Measurements from ENCODE around the gene SEMA3G. TPM values are rescaled to one million over a fixed set of nuclear protein-coding genes. Genes with fewer than 3 reads are reported as not detected.

SEMA3G gene
- total RNA-seq, 1 experiment from 2014 or later, result 1.6 TPM

DNA sequence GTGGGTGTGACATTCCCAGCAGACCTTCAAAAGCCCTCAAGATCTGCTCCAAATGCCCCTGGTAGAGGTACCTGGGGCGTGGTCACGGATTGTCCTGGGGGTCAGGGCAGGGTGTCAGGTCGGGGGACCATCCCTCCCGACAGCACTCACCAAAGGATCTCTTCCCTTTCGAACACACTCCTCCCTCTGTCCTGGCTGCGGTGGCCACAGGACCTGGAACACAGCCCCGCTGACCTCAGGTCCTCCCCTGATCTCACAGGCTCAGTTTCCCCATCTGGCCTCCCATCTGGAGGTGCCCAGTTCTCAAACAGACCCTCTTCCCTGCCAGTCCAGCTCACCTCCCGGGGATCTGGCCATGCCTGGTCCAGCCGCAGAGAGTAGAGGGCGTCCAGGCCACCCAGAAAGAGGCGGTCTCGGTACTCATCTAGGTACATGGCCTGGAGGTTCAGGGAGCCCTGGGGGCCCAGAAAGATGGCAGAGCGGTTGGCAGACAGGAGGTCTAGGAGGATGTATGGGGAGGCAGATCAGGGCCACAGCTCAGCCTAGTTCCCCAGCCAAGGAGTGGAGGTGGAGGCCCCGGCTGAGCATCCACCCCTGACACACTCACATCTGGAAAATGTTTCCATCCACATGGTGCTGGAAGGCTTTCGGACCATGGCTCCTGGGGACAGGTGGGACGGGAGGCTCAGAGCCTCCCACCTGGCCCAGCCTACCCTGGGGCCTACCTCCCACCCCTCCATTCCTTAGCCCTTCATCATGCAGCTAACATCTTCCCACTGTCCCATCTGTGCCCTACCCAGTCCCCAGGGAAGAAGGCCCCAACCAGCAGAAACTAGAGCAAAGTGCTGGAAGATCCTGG, 2.3 kb downstream of the SEMA3G start:
- Mint-ChIP-seq H3K36me3 (no peaks in the 10 kb centered on the region), H3K27ac (peak overlapping the region; percentile 63; the same call in 1 of the 2 replicates), H3K4me1 (peaks cover 7% of the 10 kb centered on the region; the same call in 1 of the 2 replicates), H3K9me3 (no peaks in the 10 kb centered on the region), H3K27me3 (ENCODE audit: low read depth) (no peaks in the 10 kb centered on the region; the same call in 1 of the 2 replicates), H3K4me3 (no peak overlapping the region)
- ChIA-PET POLR2A (no interaction called here), CTCF (interaction anchor here (1.3 to 6.1 kb wide), 2 partner anchors 10 to 222 kb away, joined by 3 to 43 read pairs; no protein-coding TSS in a partner anchor)
- DNase-seq (ENCODE audit: low spot score) (no peak), ATAC-seq (no peak)
- TF ChIP-seq JUN (CRISPR knock-in tag; IDR thresholded peaks at IDR 0.05), result no peak
- TF ChIP-seq, protein P1, sequence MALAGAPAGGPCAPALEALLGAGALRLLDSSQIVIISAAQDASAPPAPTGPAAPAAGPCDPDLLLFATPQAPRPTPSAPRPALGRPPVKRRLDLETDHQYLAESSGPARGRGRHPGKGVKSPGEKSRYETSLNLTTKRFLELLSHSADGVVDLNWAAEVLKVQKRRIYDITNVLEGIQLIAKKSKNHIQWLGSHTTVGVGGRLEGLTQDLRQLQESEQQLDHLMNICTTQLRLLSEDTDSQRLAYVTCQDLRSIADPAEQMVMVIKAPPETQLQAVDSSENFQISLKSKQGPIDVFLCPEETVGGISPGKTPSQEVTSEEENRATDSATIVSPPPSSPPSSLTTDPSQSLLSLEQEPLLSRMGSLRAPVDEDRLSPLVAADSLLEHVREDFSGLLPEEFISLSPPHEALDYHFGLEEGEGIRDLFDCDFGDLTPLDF (CRISPR knock-in tag; IDR thresholded peaks at IDR 0.05), result no peak
- no peak for TF ChIP-seq CREB1 (CRISPR knock-in tag; IDR thresholded peaks at IDR 0.05)

DNA sequence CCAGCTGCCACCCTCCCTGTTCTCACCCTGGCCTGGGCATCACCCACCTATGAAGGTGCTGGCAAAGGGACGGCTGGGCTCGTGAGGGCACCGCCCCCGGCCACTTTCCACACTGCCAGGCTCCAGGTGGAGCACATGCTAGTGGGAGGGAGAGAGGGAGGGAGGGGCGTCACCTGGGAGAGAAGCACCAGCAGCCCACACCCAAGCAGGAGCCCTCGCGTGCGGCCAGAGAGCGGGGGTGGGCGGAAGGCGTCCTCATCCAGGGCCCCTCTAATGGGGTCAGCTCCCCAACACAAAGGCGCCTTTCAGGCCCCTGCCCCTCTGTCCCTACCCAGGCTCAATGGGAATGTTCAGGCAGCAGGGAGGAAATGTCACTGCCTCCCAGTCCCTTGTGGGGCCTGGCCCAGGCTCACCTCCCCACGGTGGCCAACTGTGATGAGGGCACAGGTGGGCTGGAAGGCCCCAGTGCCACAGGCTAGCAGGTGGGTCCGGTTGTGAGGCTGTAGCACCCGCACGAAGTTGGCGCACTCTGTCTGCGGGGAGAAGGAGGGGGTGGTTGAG, 3.1 kb downstream of the SEMA3G start:
- ChIA-PET CTCF (interaction anchor here (1.3 kb wide), 1 partner anchor 221 kb away, joined by 3 read pairs; no protein-coding TSS in a partner anchor), POLR2A (no interaction called here)
- ATAC-seq, result no peak
- Mint-ChIP-seq H3K9me3 (no peaks in the 10 kb centered on the region), H3K4me1 (peaks cover 3% of the 10 kb centered on the region; the same call in 1 of the 2 replicates), H3K36me3 (no peaks in the 10 kb centered on the region), H3K27ac (no peak overlapping the region), H3K4me3 (no peak overlapping the region), H3K27me3 (ENCODE audit: low read depth) (no peaks in the 10 kb centered on the region; the same call in 1 of the 2 replicates)
- no peak for DNase-seq (ENCODE audit: low spot score)
- TF ChIP-seq CREM (CRISPR knock-in tag; IDR thresholded peaks at IDR 0.05) (no peak), FOXK1 (CRISPR knock-in tag; IDR thresholded peaks at IDR 0.05) (no peak), ZNF263 (CRISPR knock-in tag; IDR thresholded peaks at IDR 0.05; ENCODE audit: low read depth) (no peak), NFATC4 (CRISPR knock-in tag; IDR thresholded peaks at IDR 0.05) (no peak), ZNF138 (CRISPR knock-in tag; conservative IDR thresholded peaks at IDR 0.05) (no peak), GRHL2 (CRISPR knock-in tag; IDR thresholded peaks at IDR 0.05; ENCODE audit: insufficient replicate concordance, severe bottlenecking) (no peak), ZNF317 (CRISPR knock-in tag; IDR thresholded peaks at IDR 0.05; ENCODE audit: borderline replicate concordance, low read depth) (no peak), ZNF671 (CRISPR knock-in tag; IDR thresholded peaks at IDR 0.05) (no peak), ZNF396 (CRISPR knock-in tag; IDR thresholded peaks at IDR 0.05; ENCODE audit: borderline replicate concordance) (no peak), TEAD1 (CRISPR knock-in tag; IDR thresholded peaks at IDR 0.05) (no peak), TCF7 (CRISPR knock-in tag; IDR thresholded peaks at IDR 0.05; ENCODE audit: low read depth) (no peak), SMAD3 (CRISPR knock-in tag; IDR thresholded peaks at IDR 0.05; ENCODE audit: borderline replicate concordance) (no peak), CREB1 (CRISPR knock-in tag; IDR thresholded peaks at IDR 0.05) (no peak), NR2C2 (CRISPR knock-in tag; IDR thresholded peaks at IDR 0.05) (no peak), RORB (CRISPR knock-in tag; IDR thresholded peaks at IDR 0.05) (no peak)
- TF ChIP-seq, protein P2, sequence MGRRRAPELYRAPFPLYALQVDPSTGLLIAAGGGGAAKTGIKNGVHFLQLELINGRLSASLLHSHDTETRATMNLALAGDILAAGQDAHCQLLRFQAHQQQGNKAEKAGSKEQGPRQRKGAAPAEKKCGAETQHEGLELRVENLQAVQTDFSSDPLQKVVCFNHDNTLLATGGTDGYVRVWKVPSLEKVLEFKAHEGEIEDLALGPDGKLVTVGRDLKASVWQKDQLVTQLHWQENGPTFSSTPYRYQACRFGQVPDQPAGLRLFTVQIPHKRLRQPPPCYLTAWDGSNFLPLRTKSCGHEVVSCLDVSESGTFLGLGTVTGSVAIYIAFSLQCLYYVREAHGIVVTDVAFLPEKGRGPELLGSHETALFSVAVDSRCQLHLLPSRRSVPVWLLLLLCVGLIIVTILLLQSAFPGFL (CRISPR knock-in tag; IDR thresholded peaks at IDR 0.05; ENCODE audit: borderline replicate concordance), result no peak
- TF ChIP-seq, protein P3, sequence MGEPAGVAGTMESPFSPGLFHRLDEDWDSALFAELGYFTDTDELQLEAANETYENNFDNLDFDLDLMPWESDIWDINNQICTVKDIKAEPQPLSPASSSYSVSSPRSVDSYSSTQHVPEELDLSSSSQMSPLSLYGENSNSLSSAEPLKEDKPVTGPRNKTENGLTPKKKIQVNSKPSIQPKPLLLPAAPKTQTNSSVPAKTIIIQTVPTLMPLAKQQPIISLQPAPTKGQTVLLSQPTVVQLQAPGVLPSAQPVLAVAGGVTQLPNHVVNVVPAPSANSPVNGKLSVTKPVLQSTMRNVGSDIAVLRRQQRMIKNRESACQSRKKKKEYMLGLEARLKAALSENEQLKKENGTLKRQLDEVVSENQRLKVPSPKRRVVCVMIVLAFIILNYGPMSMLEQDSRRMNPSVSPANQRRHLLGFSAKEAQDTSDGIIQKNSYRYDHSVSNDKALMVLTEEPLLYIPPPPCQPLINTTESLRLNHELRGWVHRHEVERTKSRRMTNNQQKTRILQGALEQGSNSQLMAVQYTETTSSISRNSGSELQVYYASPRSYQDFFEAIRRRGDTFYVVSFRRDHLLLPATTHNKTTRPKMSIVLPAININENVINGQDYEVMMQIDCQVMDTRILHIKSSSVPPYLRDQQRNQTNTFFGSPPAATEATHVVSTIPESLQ (CRISPR knock-in tag; IDR thresholded peaks at IDR 0.05), result no peak
- TF ChIP-seq, protein P4, sequence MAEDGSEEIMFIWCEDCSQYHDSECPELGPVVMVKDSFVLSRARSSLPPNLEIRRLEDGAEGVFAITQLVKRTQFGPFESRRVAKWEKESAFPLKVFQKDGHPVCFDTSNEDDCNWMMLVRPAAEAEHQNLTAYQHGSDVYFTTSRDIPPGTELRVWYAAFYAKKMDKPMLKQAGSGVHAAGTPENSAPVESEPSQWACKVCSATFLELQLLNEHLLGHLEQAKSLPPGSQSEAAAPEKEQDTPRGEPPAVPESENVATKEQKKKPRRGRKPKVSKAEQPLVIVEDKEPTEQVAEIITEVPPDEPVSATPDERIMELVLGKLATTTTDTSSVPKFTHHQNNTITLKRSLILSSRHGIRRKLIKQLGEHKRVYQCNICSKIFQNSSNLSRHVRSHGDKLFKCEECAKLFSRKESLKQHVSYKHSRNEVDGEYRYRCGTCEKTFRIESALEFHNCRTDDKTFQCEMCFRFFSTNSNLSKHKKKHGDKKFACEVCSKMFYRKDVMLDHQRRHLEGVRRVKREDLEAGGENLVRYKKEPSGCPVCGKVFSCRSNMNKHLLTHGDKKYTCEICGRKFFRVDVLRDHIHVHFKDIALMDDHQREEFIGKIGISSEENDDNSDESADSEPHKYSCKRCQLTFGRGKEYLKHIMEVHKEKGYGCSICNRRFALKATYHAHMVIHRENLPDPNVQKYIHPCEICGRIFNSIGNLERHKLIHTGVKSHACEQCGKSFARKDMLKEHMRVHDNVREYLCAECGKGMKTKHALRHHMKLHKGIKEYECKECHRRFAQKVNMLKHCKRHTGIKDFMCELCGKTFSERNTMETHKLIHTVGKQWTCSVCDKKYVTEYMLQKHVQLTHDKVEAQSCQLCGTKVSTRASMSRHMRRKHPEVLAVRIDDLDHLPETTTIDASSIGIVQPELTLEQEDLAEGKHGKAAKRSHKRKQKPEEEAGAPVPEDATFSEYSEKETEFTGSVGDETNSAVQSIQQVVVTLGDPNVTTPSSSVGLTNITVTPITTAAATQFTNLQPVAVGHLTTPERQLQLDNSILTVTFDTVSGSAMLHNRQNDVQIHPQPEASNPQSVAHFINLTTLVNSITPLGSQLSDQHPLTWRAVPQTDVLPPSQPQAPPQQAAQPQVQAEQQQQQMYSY (CRISPR knock-in tag; IDR thresholded peaks at IDR 0.05), result no peak
- TF ChIP-seq, protein P5, sequence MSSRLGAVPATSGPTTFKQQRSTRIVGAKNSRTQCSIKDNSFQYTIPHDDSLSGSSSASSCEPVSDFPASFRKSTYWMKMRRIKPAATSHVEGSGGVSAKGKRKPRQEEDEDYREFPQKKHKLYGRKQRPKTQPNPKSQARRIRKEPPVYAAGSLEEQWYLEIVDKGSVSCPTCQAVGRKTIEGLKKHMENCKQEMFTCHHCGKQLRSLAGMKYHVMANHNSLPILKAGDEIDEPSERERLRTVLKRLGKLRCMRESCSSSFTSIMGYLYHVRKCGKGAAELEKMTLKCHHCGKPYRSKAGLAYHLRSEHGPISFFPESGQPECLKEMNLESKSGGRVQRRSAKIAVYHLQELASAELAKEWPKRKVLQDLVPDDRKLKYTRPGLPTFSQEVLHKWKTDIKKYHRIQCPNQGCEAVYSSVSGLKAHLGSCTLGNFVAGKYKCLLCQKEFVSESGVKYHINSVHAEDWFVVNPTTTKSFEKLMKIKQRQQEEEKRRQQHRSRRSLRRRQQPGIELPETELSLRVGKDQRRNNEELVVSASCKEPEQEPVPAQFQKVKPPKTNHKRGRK (CRISPR knock-in tag; IDR thresholded peaks at IDR 0.05; ENCODE audit: borderline replicate concordance), result no peak
- TF ChIP-seq, protein P6, sequence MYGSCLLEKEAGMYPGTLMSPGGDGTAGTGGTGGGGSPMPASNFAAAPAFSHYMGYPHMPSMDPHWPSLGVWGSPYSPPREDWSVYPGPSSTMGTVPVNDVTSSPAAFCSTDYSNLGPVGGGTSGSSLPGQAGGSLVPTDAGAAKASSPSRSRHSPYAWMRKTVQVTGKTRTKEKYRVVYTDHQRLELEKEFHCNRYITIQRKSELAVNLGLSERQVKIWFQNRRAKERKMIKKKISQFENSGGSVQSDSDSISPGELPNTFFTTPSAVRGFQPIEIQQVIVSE (CRISPR knock-in tag; IDR thresholded peaks at IDR 0.05; ENCODE audit: borderline replicate concordance), result no peak
